Naive thymus-derived CD8-positive, alpha-beta T cell (primary cell): Measurements from ENCODE around the gene MRPS33. TPM values are rescaled to one million over a fixed set of nuclear protein-coding genes. Genes with fewer than 3 reads are reported as not detected.
"Not testable (repeated sequence)": the region's sequence is repeated elsewhere in the genome, so short reads cannot be mapped to it uniquely, and the experiment has no call there.

Experiments used
- ATAC-seq, 2 donors: fragments of 150-1000 bp; cut with Tn5 transposase in 1 of 2; sonication (Bioruptor Pico), chemical (Tn5 transposase) in 1 of 2; 1 replicate in 1 of 2; 2 replicates in 1 of 2; pipeline ENCODE4 v1.10.0; 2021; ENCODE audit warnings: mild to moderate bottlenecking in 2 of 2, moderate library complexity in 2 of 2
- POLR2A ChIA-PET: fragments of 350-600 bp; sonication (Branson Sonifier 250); formaldehyde crosslinking; loops from one replicate; lab custom pipeline; 2021; ENCODE audit warnings: antibody characterized with exemption; lab: Charles Lee
- DNase-seq, 10 donors: peaks; one replicate each; pipeline versions ENCODE4 v3.0.0 to v3.0.0-alpha.2; 2020 to 2022
- H3K27ac Mint-ChIP-seq, 10 donors: one replicate each; pipeline ENCODE4 v1.8.0; 2020 to 2022; ENCODE audit warnings: mild to moderate bottlenecking in 10 of 10, mixed read lengths in 10 of 10, moderate library complexity in 4 of 10, inconsistent platforms in 1 of 10
- H3K27me3 Mint-ChIP-seq, 5 donors: one replicate each; pipeline ENCODE4 v1.8.0; 2021 to 2022; ENCODE audit warnings: mixed read lengths in 5 of 5
- H3K36me3 Mint-ChIP-seq, 3 donors: one replicate each; pipeline ENCODE4 v1.8.0; 2020 to 2022; ENCODE audit warnings: mixed read lengths in 3 of 3, mild to moderate bottlenecking in 2 of 3, inconsistent platforms in 1 of 3
- H3K4me1 Mint-ChIP-seq, 4 donors: one replicate each; pipeline ENCODE4 v1.8.0; 2021 to 2022; ENCODE audit warnings: mixed read lengths in 4 of 4
- H3K4me3 Mint-ChIP-seq, 10 donors: one replicate each; pipeline ENCODE4 v1.8.0; 2020 to 2022; ENCODE audit warnings: mild to moderate bottlenecking in 10 of 10, mixed read lengths in 10 of 10, moderate library complexity in 6 of 10, inconsistent platforms in 1 of 10
- H3K9me3 Mint-ChIP-seq, 9 donors: one replicate each; pipeline ENCODE4 v1.8.0; 2020 to 2022; ENCODE audit warnings: mixed read lengths in 9 of 9, mild to moderate bottlenecking in 3 of 9, inconsistent platforms in 1 of 9, moderate library complexity in 1 of 9
- polyA plus RNA-seq, 3 donors: library from polyadenylated mRNA; unstranded; fragments of 300-500 nt; fragmentation: Illumina TruSeq; gene quantifications; one replicate each; pipeline ENCODE4 v1.2.3, GENCODE V29; 2021
- total RNA-seq, 8 experiments: library from RNA in 2 of 8; stranded (reverse) in 2 of 8; gene quantifications; one replicate each; pipeline ENCODE4 v1.2.3 and lab custom pipeline; 2021 to 2026

Gene MRPS33
- total RNA-seq (10 to 100 TPM; 52.2 to 56.6 TPM), polyA plus RNA-seq (100 to 1,000 TPM in 2 of 3 donors, 10 to 100 TPM in 1; 74.7 to 105 (median 100) TPM), total RNA-seq (lab: John Stamatoyannopoulos, UW) (26.1 to 42.1 (median 30.9) reads per million in 6 experiments)

DNA sequence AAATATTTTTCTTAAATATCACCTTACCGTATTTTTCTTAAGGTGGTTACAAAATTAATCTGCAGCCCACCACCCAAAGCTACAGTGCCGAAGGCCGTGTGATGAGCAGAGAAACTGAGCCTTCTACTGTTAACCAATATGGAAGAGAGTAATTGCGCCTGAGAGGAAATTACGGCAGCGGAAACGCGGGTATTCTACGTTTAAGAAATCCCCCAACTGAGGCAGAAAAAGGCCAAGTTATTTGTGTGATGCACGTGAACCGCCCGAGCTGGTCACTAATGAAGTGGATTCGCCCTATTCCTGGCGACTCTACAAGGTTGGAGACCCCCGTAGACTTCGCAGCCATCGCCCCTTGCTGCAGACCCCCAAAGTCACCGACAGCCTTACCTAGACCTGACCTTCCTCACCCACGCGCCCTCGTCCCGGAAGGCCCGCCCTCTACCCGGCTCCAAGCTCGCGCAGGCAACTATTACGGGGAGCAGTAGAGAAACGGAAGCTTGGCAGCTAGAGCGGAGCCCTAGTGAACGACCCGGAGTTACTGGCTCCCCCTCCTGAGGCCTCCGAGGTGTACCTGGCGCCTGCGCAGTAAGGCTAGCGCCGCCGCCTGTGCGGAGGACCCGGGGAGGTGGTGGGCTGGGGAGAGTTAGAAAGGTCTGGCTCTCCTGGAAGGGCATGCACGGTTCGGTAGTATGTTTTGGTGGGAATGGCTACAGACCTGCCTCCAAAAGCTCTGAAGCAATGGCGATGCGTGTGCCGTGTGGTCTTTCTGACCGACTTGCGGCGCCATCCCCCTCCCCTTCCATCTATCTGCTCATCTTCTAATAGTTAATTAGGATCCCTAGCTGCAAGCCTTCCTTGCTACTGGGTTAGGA, at the start of gene MRPS33:
Gene MRPS33, minus strand, starts transcription at position 429 of the 872 bp plus-strand sequence. CDS start 4,319 bp downstream, outside the sequence.
- Mint-ChIP-seq H3K36me3 (peaks cover 0 to 7% (median 0%) of the 10 kb centered on the region in 3 donors), H3K9me3 (peaks cover 0 to 6% (median 0%) of the 10 kb centered on the region in 9 donors), H3K27me3 (peaks cover 3 to 20% (median 10%) of the 10 kb centered on the region in 5 donors), H3K4me3 (peak within 1 kb of the TSS; percentile 91 to 100 (median 98)), H3K4me1 (peaks cover 6 to 44% (median 38%) of the 10 kb centered on the region in 4 donors), H3K27ac (peak within 1 kb of the TSS; percentile 98 to 100 (median 100))
- POLR2A ChIA-PET: interaction anchor here (0.6 to 2.9 kb wide), 17 partner anchors 12 to 1784 kb away, joined by 3 to 20 read pairs (median 5); partner anchors contain the start of genes ADCK2, BRAF, LUC7L2 and NDUFB2
- DNase-seq (peak; percentile 81 to 98 (median 96)), ATAC-seq (peak; percentile 94 to 95)

DNA sequence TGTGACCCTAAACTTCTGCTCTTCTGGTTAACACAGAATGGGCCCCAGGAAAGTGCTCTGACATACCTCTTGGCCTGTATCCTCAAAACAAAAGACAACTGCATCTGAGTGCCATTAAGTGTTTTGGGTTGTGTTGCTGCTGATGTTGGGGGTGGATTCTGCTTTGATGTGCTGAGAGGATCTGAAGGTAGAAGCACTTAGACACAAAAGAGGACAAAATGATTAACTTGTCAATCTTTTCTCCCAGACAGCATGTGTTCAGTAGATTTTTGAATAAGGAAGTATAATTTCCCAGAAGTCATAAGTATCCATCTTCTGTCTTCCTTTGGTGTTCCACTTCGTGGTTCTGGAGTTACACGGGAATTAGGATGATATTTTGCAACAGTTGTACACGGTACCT, 43.0 kb upstream of the MRPS33 start:
- no peak for ATAC-seq
- Mint-ChIP-seq H3K27ac (no peak overlapping the region), H3K4me3 (no peak overlapping the region), H3K36me3 (peaks cover 0 to 5% (median 4%) of the 10 kb centered on the region in 3 donors), H3K9me3 (peaks cover 0 to 25% (median 2%) of the 10 kb centered on the region in 9 donors), H3K27me3 (peaks cover 0 to 4% (median 1%) of the 10 kb centered on the region in 5 donors), H3K4me1 (peaks cover 4 to 17% (median 13%) of the 10 kb centered on the region in 4 donors)
- POLR2A ChIA-PET: no interaction called here
- DNase-seq: no peak

DNA sequence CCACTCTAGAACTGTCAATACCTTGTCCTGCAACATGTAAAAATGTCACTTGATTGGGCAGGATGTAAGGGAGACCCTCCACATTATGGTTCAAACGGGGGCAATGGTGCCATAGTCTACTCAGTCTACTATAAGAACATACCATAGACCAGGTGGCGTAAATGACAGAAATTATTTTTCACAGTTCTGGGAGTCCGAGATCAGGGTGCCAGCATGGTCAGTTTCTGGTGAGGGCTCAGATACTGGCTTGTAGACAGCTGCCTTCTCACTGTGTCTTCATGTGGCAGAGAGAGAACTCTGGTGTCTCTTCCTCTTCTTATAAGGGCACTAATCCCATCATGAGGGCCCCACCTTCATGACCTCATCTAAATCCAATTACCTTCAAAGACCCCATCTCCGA, 40.4 kb upstream of the MRPS33 start:
- DNase-seq (no peak), ATAC-seq (no peak)
- Mint-ChIP-seq H3K9me3 (peaks cover 0 to 20% (median 2%) of the 10 kb centered on the region in 9 donors), H3K4me1 (peaks cover 4 to 23% (median 15%) of the 10 kb centered on the region in 4 donors), H3K4me3 (no peak overlapping the region), H3K36me3 (peaks cover 0 to 5% (median 4%) of the 10 kb centered on the region in 3 donors), H3K27me3 (peaks cover 0 to 12% (median 3%) of the 10 kb centered on the region in 5 donors), H3K27ac (no peak overlapping the region)
- POLR2A ChIA-PET: no interaction called here

DNA sequence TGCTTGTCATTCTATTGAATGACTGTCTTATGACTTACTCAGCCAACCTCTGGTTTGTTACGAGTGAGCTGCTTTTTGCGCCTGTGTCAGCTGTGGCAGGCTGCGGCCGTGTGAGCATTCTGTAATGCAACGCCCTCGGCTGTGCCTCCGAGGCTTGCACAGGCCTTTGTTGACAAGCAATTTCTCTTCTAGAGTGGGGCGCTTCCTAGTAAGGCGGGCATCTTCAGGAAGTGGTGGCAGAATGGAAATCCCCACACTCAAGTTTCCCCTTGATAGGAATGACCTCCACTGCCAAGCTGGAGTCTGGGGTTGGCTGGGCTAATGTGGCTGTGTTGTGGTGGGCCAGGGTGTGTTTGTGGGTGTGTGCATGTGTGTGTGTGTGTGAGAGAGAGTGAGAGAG, 38.9 kb upstream of the MRPS33 start:
- POLR2A ChIA-PET: no interaction called here
- peak overlapping the region; percentile 55 to 94 (median 81) for H3K27ac Mint-ChIP-seq
- peak overlapping the region in 9 of 10 donors; percentile 1 to 84 (median 33) for H3K4me3 Mint-ChIP-seq
- H3K27me3 Mint-ChIP-seq: peaks cover 0 to 25% (median 7%) of the 10 kb centered on the region in 5 donors
- peaks cover 0 to 5% (median 4%) of the 10 kb centered on the region in 3 donors for H3K36me3 Mint-ChIP-seq
- peaks cover 4 to 23% (median 15%) of the 10 kb centered on the region in 4 donors for H3K4me1 Mint-ChIP-seq
- ATAC-seq (peak; percentile 94 to 95), DNase-seq (peak in 9 of 10 donors; percentile 27 to 70 (median 37))
- peaks cover 0 to 20% (median 2%) of the 10 kb centered on the region in 9 donors for H3K9me3 Mint-ChIP-seq

DNA sequence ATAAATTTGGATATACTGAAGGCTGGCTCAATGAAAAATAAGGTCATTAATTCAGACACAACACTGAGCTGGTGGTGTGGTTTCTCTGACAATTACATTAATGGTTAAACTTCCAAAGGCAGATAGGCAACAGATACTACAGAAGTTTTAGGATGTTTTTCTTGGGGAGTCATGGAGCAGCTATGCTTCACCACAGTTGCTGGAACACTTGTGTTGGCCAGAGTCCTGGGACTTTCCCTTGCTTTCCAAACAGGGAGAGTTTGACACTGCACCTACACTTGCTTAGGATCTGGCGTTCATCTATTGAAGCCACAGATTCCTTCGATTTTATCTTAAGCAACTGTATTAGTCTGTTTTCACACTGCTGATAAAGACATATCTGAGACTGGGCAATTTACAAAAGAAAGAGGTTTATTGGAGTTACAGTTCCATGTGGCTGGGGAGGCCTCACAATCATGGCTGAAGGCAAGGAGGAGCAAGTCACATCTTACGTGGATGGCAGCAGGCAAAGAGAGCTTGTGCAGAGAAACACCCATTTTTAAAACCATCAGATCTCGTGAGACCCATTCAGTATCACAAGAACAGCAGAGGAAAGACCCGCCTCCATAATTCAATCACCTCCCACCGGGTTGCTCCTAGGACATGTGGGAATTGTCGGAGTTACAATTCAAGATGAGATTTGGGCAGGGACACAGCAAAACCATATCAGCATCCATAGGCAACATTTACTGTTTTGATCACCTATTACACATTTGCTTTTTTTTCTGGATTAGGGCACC, 31.3 kb upstream of the MRPS33 start:
- ATAC-seq (no peak), DNase-seq (no peak)
- Mint-ChIP-seq H3K36me3 (peaks cover 0 to 7% (median 0%) of the 10 kb centered on the region in 3 donors), H3K4me3 (no peak overlapping the region), H3K27ac (peak overlapping the region in 1 of 10 donors; percentile 15), H3K27me3 (peaks cover 10 to 39% (median 15%) of the 10 kb centered on the region in 5 donors), H3K9me3 (peaks cover 0 to 8% (median 0%) of the 10 kb centered on the region in 9 donors), H3K4me1 (no peaks in the 10 kb centered on the region)
- POLR2A ChIA-PET: no interaction called here

DNA sequence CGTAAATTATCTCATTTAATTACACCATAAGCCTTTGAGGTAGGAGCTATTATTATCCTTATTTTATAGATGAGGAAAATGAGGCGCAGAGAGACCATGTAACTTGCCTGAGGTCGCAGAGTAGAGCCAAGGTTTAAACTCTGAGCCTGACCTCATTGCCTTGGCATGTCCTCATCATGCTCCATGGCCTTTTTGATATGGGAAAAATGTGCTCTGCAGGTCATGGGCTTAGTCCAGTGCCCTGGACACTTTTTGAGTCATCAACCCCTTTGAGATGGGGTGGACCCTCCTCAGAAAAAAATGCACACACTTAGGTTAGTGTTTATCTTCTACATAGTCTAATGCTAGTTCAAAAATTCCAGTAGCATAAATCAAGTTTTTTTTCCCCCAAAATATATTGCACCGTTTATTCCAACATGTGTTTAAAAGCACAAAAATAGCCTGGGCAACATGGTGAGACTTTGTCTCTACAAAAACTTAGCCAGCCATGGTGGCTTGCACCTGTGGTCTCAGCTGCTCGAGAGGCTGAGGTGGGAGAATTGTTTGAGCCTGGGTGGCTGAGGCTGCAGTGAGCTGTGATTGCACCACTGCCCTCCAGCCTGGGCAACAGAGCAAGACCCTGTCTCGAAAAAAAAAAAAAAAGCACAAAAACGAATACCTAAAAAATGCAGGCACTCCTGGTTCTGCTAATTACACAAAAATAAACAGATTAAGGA, 30.5 kb upstream of the MRPS33 start:
- H3K27me3 Mint-ChIP-seq: peaks cover 9 to 33% (median 22%) of the 10 kb centered on the region in 5 donors
- DNase-seq (no peak), ATAC-seq (no peak)
- peaks cover 0 to 7% (median 0%) of the 10 kb centered on the region in 3 donors for H3K36me3 Mint-ChIP-seq
- no peaks in the 10 kb centered on the region for H3K4me1 Mint-ChIP-seq
- H3K27ac Mint-ChIP-seq: no peak overlapping the region
- no peak overlapping the region for H3K4me3 Mint-ChIP-seq
- H3K9me3 Mint-ChIP-seq: peaks cover 0 to 8% (median 0%) of the 10 kb centered on the region in 9 donors
- POLR2A ChIA-PET: no interaction called here

DNA sequence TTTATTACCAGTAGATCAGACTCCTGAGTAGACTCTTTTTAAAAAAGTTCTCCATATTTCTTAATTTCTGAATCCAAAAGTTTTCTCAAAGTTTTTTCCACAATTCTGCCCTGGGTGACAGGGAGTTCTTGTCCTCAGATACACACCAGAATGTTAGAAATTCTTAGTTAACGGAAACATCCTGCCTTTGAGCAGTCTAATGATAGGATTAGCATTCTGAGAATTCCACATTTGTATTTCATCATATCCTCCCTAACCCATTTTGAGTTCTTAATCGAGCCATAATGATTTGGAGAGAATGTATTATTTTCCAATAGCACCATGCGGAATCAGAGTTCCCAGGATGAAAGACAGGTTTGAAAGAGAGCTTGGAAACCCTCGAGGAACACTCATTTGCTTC, 28.9 kb upstream of the MRPS33 start:
- POLR2A ChIA-PET: no interaction called here
- peaks cover 0 to 15% (median 0%) of the 10 kb centered on the region in 9 donors for H3K9me3 Mint-ChIP-seq
- H3K27ac Mint-ChIP-seq: no peak overlapping the region
- DNase-seq (no peak), ATAC-seq (no peak)
- no peaks in the 10 kb centered on the region for H3K4me1 Mint-ChIP-seq
- peaks cover 0 to 7% (median 0%) of the 10 kb centered on the region in 3 donors for H3K36me3 Mint-ChIP-seq
- H3K27me3 Mint-ChIP-seq: peaks cover 9 to 27% (median 21%) of the 10 kb centered on the region in 5 donors
- H3K4me3 Mint-ChIP-seq: no peak overlapping the region

DNA sequence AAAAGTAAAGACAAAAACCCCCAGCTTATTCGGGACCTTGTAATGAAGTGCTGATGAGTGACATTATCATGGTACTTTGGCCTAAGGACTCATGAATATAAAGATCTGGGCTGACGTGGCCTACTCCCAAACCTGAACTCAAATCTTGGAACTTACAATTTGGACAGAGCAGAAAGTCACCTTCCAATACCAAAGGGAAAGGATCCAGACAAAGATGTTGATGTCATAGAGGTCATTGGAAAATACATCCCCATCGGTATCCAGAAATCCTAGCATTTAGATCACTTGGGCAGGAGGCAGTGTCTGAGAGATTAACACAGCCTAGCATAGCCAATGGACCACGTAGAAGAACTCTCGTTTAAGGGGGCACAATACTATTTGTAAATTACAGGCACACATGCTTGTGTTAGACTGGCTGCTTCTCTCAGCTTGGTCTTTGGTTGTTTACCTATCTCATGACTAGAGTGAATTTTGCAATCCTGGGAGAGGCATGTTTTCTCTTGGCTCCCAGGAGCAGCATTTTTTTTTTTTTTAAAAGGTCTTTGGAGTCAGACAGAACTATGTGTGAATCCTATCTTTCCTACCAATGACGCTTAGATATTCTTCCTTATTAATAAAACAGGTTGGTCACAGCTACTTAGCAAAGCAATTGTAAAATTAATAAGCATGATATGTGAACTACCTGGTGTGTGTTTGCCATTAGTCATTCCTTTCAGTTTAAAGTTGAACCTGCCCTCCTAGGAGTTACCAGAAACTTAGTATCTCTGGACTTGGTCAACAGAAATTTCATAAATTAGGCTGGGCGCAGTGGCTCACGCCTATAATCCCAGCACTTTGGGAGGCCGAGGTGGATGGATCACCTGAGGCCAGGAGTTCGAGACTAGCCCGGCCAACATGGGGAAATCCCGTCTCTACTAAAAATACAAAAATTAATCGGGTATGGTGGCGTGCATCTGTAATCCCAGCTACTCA, 27.8 kb upstream of the MRPS33 start:
- Mint-ChIP-seq H3K9me3 (peaks cover 0 to 15% (median 0%) of the 10 kb centered on the region in 9 donors), H3K27me3 (peaks cover 9 to 27% (median 21%) of the 10 kb centered on the region in 5 donors), H3K27ac (peak overlapping the region in 1 of 10 donors; percentile 24), H3K4me1 (no peaks in the 10 kb centered on the region), H3K36me3 (peaks cover 0 to 7% (median 0%) of the 10 kb centered on the region in 3 donors), H3K4me3 (no peak overlapping the region)
- POLR2A ChIA-PET: interaction anchor here (0.6 to 0.7 kb wide), 2 partner anchors 228 to 405 kb away, joined by 3 read pairs; no protein-coding TSS in a partner anchor
- DNase-seq: no peak
- ATAC-seq: no peak

DNA sequence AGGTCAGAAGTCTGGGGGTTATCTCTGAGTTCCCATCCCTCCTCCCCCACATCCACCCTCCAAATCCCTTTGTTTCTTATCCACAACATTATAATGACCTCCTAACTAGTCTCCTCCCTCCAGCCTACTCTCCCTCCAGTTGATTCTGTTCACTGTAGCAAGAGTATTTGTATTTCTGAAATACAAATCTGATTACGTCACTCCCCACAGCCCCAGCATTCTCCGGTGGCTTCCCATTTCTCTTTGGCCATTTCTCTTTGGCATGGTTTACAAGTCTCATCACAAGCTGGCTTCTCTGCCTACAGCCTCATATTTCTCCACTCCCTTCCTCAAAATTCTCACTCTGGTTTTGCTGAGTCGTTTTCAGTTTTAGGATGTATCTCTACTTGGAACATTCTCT, 24.6 kb upstream of the MRPS33 start:
- H3K9me3 Mint-ChIP-seq: peaks cover 0 to 17% (median 0%) of the 10 kb centered on the region in 9 donors
- no peak overlapping the region for H3K27ac Mint-ChIP-seq
- no peaks in the 10 kb centered on the region for H3K4me1 Mint-ChIP-seq
- H3K4me3 Mint-ChIP-seq: no peak overlapping the region
- no peak for DNase-seq
- no peak for ATAC-seq
- POLR2A ChIA-PET: no interaction called here
- H3K27me3 Mint-ChIP-seq: peaks cover 6 to 22% (median 20%) of the 10 kb centered on the region in 5 donors
- H3K36me3 Mint-ChIP-seq: no peaks in the 10 kb centered on the region

DNA sequence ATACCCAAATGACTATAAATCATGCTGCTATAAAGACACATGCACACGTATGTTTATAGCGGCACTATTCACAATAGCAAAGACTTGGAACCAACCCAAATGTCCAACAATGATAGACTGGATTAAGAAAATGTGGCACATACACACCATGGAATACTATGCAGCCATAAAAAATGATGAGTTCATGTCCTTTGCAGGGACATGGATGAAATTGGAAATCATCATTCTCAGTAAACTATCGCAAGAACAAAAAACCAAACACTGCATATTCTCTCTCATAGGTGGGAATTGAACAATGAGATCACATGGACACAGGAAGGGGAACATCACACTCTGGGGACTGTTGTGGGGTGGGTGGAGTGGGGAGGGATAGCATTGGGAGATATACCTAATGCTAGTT, 23.3 kb upstream of the MRPS33 start:
- Mint-ChIP-seq H3K27me3 (peaks cover 5 to 24% (median 15%) of the 10 kb centered on the region in 5 donors), H3K9me3 (peaks cover 0 to 19% (median 0%) of the 10 kb centered on the region in 9 donors)
- DNase-seq, ATAC-seq, H3K4me3 Mint-ChIP-seq, POLR2A ChIA-PET, H3K36me3 Mint-ChIP-seq, H3K4me1 Mint-ChIP-seq, H3K27ac Mint-ChIP-seq: not testable (repeated sequence)
